Thyroid gland (tissue), 4 donors: ENCODE measurements around the gene GLT8D2. TPM values are rescaled to one million over a fixed set of nuclear protein-coding genes. Genes with fewer than 3 reads are reported as not detected.

Source experiments
- DNase-seq, 2 donors: peaks; one replicate each; pipeline ENCODE4 v3.0.0-alpha.2; 2019
- H3K27ac ChIP-seq, 3 donors: fragments of 200-600 bp; sonication (generic); 1 replicate in 2 of 3; 2 replicates in 1 of 3; pipeline ENCODE4 v1.5.1; 2016 to 2019; ENCODE audit warnings: mild to moderate bottlenecking in 1 of 3, moderate library complexity in 1 of 3
- H3K27me3 ChIP-seq: fragments of 200-600 bp; sonication (generic); one replicate; pipeline ENCODE4 v1.5.1; 2019
- H3K36me3 ChIP-seq, 2 donors: fragments of 200-600 bp; sonication (generic); one replicate each; pipeline ENCODE4 v1.5.1; 2016 to 2019
- H3K4me1 ChIP-seq, 2 donors: fragments of 200-600 bp; sonication (generic); one replicate each; pipeline ENCODE4 v1.5.1; 2017 to 2019
- H3K4me3 ChIP-seq, 3 donors: fragments of 200-600 bp; sonication (generic); replicated peaks in 1 of 3; 1 replicate in 2 of 3; 2 replicates in 1 of 3; pipeline ENCODE4 v1.5.1; 2016; ENCODE audit warnings: mild to moderate bottlenecking in 1 of 3
- H3K9me3 ChIP-seq: fragments of 200-600 bp; sonication (generic); one replicate; pipeline ENCODE4 v1.5.1; 2017
- POLR2A ChIP-seq, 2 donors: fragments of 450-650 bp; IDR thresholded peaks; one replicate each; pipeline ENCODE4 v1.6.1; 2017; ENCODE audit warnings: antibody characterized with exemption in 2 of 2, mild to moderate bottlenecking in 2 of 2, moderate library complexity in 1 of 2
- WGBS, 2 donors: methylation state at CpG; one replicate each; pipeline ENCODE4 v1.1.5; 2017; 5-methylcytosine and 5-hydroxymethylcytosine counted together
- intact Hi-C: fragments of 100-400 bp; cut with DNase I; formaldehyde crosslinking; loops from one replicate; pipeline ENCODE4 v1.15.1; 2023
- total RNA-seq, 4 donors: library from RNA; depleted of rRNA; stranded (reverse); fragments of >200 nt; gene quantifications; one replicate each; pipeline ENCODE4 v1.2.3, GENCODE V29; 2016
- TF ChIP-seq, protein P1 (sequence below), 6 experiments: fragments of 200-600 bp in 3 of 6; fragments of 450-650 bp in 3 of 6; sonication (generic) in 3 of 6; IDR thresholded peaks; one replicate each; pipeline ENCODE4 v1.5.1; 2016 to 2019; ENCODE audit warnings: antibody characterized with exemption in 6 of 6, mild to moderate bottlenecking in 2 of 6, inconsistent platforms in 1 of 6, moderate library complexity in 1 of 6

Gene GLT8D2
- total RNA-seq, 4 donors from 2014 or later: 27.7 to 52.0 (median 34.3) TPM

DNA sequence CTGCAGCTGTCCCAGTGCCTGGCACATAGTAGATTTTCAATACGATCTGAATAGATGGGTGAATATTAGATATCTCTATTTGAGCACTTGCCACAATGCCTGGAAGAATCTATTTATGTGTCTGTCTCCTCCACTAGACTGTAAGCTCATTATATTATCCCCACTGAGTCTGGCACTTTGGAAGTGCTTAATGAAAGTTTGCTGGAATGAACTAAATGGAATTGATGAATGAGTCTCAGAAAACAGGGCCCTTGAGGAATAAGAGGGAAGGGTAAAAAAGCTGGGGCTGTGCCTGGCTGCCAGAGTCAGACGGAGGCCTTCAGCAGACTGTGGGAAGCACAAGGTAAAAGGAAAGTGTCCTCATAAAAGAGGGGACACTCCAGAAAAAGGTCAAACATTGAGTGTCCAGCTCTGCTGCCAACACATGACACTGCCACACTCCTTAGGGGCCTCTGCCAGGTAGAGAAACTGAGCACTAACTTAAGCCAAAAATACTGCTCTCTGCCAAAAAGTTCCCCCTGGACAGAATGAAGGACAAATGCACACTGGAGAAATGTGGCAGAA lies 39.3 kb downstream of the GLT8D2 start:
- no peak for DNase-seq

DNA sequence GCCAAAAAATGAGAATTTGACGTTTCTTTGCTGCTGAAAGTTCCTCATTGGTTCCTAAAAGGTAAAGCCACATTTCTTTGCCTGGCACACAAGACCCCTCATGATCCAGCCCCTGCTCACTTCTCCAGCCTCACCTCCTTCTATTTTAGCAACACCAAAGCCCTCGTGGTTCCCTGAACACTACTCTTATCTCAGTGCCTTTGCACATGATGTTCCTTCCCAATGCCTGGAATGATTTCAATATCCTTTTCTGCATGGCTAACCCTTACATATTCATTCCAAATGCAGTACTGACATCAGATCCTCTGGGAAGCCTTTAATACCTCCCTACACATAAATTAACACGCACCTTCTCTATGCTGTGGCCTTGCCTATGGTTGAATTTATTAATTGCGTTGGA lies 39.9 kb downstream of the GLT8D2 start:
- H3K4me1 ChIP-seq: no peaks in the 10 kb centered on the region
- intact Hi-C loops: no loop called here
- H3K36me3 ChIP-seq: no peaks in the 10 kb centered on the region
- TF ChIP-seq POLR2A (IDR thresholded peaks at IDR 0.05): no peak
- TF ChIP-seq, protein P1, sequence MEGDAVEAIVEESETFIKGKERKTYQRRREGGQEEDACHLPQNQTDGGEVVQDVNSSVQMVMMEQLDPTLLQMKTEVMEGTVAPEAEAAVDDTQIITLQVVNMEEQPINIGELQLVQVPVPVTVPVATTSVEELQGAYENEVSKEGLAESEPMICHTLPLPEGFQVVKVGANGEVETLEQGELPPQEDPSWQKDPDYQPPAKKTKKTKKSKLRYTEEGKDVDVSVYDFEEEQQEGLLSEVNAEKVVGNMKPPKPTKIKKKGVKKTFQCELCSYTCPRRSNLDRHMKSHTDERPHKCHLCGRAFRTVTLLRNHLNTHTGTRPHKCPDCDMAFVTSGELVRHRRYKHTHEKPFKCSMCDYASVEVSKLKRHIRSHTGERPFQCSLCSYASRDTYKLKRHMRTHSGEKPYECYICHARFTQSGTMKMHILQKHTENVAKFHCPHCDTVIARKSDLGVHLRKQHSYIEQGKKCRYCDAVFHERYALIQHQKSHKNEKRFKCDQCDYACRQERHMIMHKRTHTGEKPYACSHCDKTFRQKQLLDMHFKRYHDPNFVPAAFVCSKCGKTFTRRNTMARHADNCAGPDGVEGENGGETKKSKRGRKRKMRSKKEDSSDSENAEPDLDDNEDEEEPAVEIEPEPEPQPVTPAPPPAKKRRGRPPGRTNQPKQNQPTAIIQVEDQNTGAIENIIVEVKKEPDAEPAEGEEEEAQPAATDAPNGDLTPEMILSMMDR (IDR thresholded peaks at IDR 0.05): no peak
- no peak overlapping the region for H3K27ac ChIP-seq
- no peak overlapping the region for H3K4me3 ChIP-seq
- H3K27me3 ChIP-seq: no peaks in the 10 kb centered on the region
- no peaks in the 10 kb centered on the region for H3K9me3 ChIP-seq
- no peak for DNase-seq
- WGBS, 2 donors: 92 to 93% methylated on average over 4 of the region's 4 CpGs

More for the DNA sequence above, 39.3 kb downstream of the GLT8D2 start:
- 73 to 81% methylated on average over 2 of the region's 2 CpGs for WGBS, 2 donors
- Histone ChIP-seq H3K4me3 (no peak overlapping the region), H3K4me1 (no peaks in the 10 kb centered on the region), H3K27ac (no peak overlapping the region), H3K27me3 (no peaks in the 10 kb centered on the region), H3K36me3 (no peaks in the 10 kb centered on the region), H3K9me3 (no peaks in the 10 kb centered on the region)
- TF ChIP-seq, protein P1 (IDR thresholded peaks at IDR 0.05): no peak
- TF ChIP-seq POLR2A (IDR thresholded peaks at IDR 0.05): no peak
- intact Hi-C loops: no loop called here

DNA sequence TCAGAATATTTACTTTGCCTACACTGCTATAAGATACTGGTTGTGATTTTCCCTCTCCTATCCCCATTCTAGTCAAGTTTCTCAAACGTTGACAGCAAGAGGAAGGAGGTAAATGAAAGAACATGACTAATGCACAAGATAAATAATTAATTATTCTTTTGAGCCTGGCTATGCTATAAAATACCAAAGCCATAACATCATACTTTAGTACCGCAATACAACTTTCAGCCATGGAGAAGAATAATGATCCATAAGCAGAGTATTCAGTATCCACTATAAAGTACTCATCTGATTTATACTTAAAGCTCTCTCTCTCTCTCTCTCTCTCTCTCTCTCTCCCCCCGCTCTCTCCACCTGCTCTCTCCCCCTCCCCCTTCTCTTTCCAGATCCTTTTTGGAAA lies 43.1 kb downstream of the GLT8D2 start:
- no peaks in the 10 kb centered on the region for H3K36me3 ChIP-seq
- no peak overlapping the region for H3K4me3 ChIP-seq
- H3K27ac ChIP-seq: no peak overlapping the region
- H3K27me3 ChIP-seq: no peaks in the 10 kb centered on the region
- H3K9me3 ChIP-seq: no peaks in the 10 kb centered on the region
- TF ChIP-seq, protein P1 (IDR thresholded peaks at IDR 0.05): no peak
- DNase-seq: no peak
- intact Hi-C loops: no loop called here
- WGBS, 2 donors: 63 to 64% methylated on average over 3 of the region's 3 CpGs
- H3K4me1 ChIP-seq: no peaks in the 10 kb centered on the region

DNA sequence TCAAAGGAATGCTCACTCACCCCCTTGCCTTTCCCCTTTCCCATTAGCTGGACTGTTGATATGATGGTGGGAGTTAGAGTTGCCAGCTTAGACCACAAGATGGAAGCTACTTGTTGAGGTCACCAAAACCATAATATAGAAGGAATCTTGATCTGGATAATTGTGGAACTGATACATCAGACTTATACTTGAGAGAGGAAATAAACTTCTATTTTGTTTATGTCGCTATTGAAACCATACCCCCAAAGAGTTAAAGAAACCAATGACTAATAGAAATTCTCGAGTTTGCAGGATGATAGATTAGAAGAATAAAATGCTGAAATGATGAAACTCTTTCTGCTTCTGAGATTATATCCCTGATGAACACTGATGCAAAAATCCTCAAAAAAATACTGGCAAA lies 46.4 kb downstream of the GLT8D2 start:
- intact Hi-C loops: no loop called here
- Histone ChIP-seq H3K36me3 (no peaks in the 10 kb centered on the region), H3K27ac (no peak overlapping the region), H3K27me3 (no peaks in the 10 kb centered on the region), H3K4me3 (no peak overlapping the region), H3K9me3 (no peaks in the 10 kb centered on the region), H3K4me1 (no peaks in the 10 kb centered on the region)
- TF ChIP-seq, protein P1 (IDR thresholded peaks at IDR 0.05): no peak
- TF ChIP-seq POLR2A (IDR thresholded peaks at IDR 0.05): no peak
- 83 to 85% methylated on average over 2 of the region's 2 CpGs for WGBS, 2 donors
- DNase-seq: no peak

DNA sequence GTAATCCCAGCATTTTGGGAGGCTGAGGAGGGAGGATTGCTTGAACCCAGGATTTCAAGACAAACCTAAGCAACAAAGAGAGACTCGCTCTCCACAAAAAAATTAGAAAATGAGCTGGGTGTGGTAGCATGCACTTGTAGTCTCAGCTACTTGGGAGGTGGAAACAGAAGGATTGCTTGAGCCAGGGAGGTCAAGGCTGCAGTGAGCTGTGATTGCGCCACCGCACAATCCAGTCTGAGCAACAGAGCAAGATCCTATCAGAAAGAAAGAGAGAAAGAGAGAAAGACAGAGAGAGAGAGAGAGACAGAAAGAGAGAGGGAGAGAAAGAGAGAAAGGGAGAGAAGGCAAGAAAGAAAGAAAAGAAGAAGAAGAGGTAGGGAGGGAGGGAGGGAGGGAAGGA lies 47.3 kb downstream of the GLT8D2 start:
- Histone ChIP-seq H3K9me3 (no peaks in the 10 kb centered on the region), H3K36me3 (no peaks in the 10 kb centered on the region), H3K27me3 (no peaks in the 10 kb centered on the region), H3K4me1 (no peaks in the 10 kb centered on the region), H3K4me3 (no peak overlapping the region), H3K27ac (no peak overlapping the region)
- WGBS, 2 donors: 96 to 98% methylated on average over 3 of the region's 3 CpGs
- intact Hi-C loops: no loop called here
- no peak for TF ChIP-seq POLR2A (IDR thresholded peaks at IDR 0.05)
- TF ChIP-seq, protein P1 (IDR thresholded peaks at IDR 0.05): no peak
- DNase-seq: no peak
